Kidney epithelial cell (primary cell): ENCODE results near the gene FGFBP2. TPM values are rescaled to one million over a fixed set of nuclear protein-coding genes. Genes with fewer than 3 reads are reported as not detected.
"Not testable (repeated sequence)": the region's sequence is repeated elsewhere in the genome, so short reads cannot be mapped to it uniquely, and the experiment has no call there.

Source experiments
- DNase-seq: peaks from one replicate; pipeline ENCODE4 v3.0.0-alpha.2; 2010; ENCODE audit warnings: low read depth
- H3K27me3 ChIP-seq: 2 replicates; pipeline ENCODE4 v1.6.0; 2011; ENCODE audit warnings: low read length; ENCODE audit not compliant: control insufficient read depth, insufficient read depth
- H3K36me3 ChIP-seq: 2 replicates; pipeline ENCODE4 v1.5.1; 2011; ENCODE audit warnings: low read length; ENCODE audit not compliant: control insufficient read depth, insufficient read depth
- H3K4me3 ChIP-seq: 2 replicates; pipeline ENCODE4 v1.5.1; 2011; ENCODE audit warnings: low read depth, mild to moderate bottlenecking, control low read depth, low read length
- total RNA-seq: library from RNA; depleted of rRNA; stranded (reverse); fragments of >200 nt; gene quantifications from 2 replicates; pipeline ENCODE4 v1.2.3, GENCODE V29; 2015
- TF ChIP-seq, protein P1 (sequence below): IDR thresholded peaks from 2 replicates; pipeline ENCODE4 v1.5.1; 2011; ENCODE audit warnings: mild to moderate bottlenecking, moderate library complexity, low read length, control low read depth, inconsistent platforms; ENCODE audit not compliant: insufficient read depth, poor library complexity, severe bottlenecking

The FGFBP2 gene
- total RNA-seq, 1 donor from 2014 or later, result not detected

DNA sequence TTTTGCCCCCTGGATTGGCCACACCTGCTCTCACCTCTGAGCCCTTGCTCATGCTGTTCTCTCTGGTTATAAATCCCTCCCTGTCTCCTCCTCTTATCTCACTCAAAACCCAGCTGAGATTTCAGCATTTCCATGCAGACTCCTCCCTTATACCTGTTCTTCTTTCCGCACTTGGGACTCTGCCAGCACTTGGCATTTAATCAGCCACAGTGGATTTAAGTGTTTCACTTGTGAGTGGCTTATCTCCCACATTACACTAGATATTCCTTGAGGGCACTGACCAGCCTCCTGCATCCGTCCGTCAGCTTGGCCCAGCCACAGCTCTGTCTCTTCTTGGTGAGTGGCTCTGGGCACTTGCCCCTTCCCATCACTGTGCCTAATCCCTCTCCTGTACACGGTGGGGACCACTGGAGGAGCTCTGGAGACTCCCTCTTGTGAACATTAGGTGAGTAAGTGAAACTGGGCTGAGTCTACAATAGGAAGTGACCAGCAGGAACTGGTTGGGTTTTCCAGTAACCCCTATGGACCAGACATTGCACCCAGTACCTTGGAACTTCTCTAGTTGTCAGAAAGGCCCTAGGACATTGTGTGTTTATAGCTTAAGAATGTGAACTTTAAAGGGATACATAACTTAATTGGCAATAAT is 44.4 kb downstream of the FGFBP2 start:
- TF ChIP-seq, protein P1, sequence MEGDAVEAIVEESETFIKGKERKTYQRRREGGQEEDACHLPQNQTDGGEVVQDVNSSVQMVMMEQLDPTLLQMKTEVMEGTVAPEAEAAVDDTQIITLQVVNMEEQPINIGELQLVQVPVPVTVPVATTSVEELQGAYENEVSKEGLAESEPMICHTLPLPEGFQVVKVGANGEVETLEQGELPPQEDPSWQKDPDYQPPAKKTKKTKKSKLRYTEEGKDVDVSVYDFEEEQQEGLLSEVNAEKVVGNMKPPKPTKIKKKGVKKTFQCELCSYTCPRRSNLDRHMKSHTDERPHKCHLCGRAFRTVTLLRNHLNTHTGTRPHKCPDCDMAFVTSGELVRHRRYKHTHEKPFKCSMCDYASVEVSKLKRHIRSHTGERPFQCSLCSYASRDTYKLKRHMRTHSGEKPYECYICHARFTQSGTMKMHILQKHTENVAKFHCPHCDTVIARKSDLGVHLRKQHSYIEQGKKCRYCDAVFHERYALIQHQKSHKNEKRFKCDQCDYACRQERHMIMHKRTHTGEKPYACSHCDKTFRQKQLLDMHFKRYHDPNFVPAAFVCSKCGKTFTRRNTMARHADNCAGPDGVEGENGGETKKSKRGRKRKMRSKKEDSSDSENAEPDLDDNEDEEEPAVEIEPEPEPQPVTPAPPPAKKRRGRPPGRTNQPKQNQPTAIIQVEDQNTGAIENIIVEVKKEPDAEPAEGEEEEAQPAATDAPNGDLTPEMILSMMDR, result no peak
- no peak overlapping the region for H3K4me3 ChIP-seq
- DNase-seq, result no peak
- H3K36me3 ChIP-seq, result no peaks in the 10 kb centered on the region
- no peaks in the 10 kb centered on the region for H3K27me3 ChIP-seq

DNA sequence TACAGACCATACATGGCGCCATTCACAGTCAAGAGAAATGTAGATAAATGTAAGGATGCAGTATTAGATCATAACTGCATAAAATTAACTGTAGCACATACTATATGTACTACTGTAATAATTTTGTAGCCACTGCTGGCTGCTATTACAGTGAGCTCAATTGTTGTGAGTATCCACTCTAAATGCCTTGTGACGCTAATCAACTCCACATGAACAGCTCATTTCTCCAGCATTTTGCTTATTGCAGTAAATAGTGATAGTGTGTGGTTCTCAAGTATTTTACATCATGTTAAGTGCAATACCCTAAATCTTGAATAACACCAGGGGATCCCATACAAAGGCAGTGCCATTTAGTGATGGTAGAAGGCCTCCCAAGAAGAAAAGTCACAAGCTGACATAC is 45.7 kb downstream of the FGFBP2 start:
- TF ChIP-seq, protein P1, result no peak
- no peak for DNase-seq
- H3K36me3 ChIP-seq, result no peaks in the 10 kb centered on the region
- no peak overlapping the region for H3K4me3 ChIP-seq
- H3K27me3 ChIP-seq, result no peaks in the 10 kb centered on the region

DNA sequence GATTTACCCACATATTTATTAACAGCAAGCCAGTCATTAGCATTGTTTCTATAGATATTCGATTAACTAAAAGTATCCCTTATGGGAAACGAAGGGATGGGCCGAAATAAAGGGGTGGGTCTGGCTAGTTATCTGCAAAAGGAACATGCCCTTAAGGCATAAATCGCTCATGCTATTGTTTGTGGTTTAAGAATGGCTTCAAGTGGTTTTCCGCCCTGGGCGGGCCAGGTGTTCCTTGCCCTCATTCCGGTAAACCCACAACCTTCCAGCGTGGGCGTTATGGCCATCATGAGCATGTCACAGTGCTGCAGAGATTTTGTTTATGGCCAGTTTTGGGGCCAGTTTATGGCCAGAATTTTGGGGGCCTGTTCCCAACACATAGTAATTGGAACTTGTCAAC is 46.6 kb downstream of the FGFBP2 start:
- H3K27me3 ChIP-seq, H3K36me3 ChIP-seq, DNase-seq, H3K4me3 ChIP-seq: not testable (repeated sequence)

DNA sequence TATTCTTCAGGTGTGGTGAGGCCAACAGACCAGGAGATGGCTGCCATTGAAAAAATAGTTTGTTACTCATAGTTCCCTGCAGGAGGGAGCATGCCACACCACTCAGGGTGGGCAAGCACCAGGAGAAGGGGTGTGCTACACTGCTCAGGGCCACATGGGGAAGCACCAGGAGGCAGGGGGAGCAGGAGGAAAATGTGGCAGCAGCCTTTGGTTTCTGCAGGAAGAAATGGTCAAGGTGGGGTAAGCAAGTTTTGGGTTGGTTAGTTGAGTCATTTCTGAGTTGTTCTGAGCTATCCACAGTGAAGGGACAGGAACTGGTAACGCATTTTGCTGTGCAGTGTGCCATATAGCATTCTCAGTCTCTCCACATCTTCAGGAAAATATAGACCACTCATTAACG is 48.2 kb downstream of the FGFBP2 start:
- Histone ChIP-seq H3K36me3 (no peaks in the 10 kb centered on the region), H3K4me3 (no peak overlapping the region), H3K27me3 (no peaks in the 10 kb centered on the region)
- no peak for DNase-seq
- TF ChIP-seq, protein P1, result no peak

DNA sequence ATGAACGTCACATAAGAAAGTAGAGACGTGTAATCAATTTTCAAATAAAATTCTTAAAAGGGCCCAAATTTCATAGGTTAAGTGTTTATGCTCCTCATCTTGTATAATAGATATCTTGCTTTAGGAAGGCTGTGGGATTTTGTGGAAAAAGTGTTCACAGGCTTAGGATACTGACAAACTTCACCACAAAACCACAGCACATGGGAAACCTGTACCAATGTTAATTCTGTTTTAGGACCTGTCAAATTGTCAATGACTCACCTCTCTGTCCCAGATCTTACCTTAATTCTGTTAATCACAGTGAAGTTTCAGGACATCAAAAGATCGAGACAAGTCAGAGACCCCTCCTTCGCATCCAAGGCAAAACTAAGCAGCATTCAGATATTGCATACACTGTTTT is 48.7 kb downstream of the FGFBP2 start:
- no peak for DNase-seq
- Histone ChIP-seq H3K4me3 (no peak overlapping the region), H3K36me3 (no peaks in the 10 kb centered on the region), H3K27me3 (no peaks in the 10 kb centered on the region)
- TF ChIP-seq, protein P1, result no peak

DNA sequence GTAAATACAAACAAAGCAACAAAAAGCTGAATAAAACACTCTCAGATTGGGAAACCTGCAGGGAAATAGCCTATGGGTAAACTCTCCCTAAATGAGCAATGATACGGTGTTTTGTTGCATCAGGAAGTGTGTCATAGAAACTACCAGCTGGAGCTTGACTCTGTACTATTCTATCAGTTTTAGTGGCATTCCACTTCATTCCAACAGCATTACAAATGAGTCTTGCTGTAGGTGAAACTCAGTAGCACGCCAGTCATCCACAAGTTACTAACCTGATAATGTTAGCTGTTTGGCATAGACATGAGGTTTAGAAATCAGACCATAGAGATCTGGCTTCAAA is 49.4 kb downstream of the FGFBP2 start:
- H3K36me3 ChIP-seq, result no peaks in the 10 kb centered on the region
- TF ChIP-seq, protein P1, result no peak
- no peaks in the 10 kb centered on the region for H3K27me3 ChIP-seq
- H3K4me3 ChIP-seq, result no peak overlapping the region
- DNase-seq, result peak; percentile 99
